ENCODE results near the gene ALS2. TPM values are rescaled to one million over a fixed set of nuclear protein-coding genes. Genes with fewer than 3 reads are reported as not detected.

Gene ALS2
- total RNA-seq, 4 donors from 2014 or later = 14.4 to 23.5 (median 20.7) TPM

- TF ChIP-seq CTCF (IDR thresholded peaks at IDR 0.05; ENCODE audit: low read depth) = no peak
Observed at GRCh38 chr2:201661366-201661765, 119.4 kb downstream of the ALS2 start.

GRCh38 chr2:201660293-201660895 is 120.3 kb downstream of the ALS2 start:
- no peak for TF ChIP-seq CTCF (IDR thresholded peaks at IDR 0.05; ENCODE audit: low read depth)

GRCh38 chr2:201656740-201657139 is 124.0 kb downstream of the ALS2 start:
- no peak for TF ChIP-seq CTCF (IDR thresholded peaks at IDR 0.05; ENCODE audit: low read depth)

GRCh38 chr2:201656102-201656501 is 124.6 kb downstream of the ALS2 start:
- TF ChIP-seq CTCF (IDR thresholded peaks at IDR 0.05; ENCODE audit: low read depth) = no peak

- no peak for TF ChIP-seq CTCF (IDR thresholded peaks at IDR 0.05; ENCODE audit: low read depth)
Observed at GRCh38 chr2:201654616-201655384, 125.9 kb downstream of the ALS2 start.

- TF ChIP-seq CTCF (IDR thresholded peaks at IDR 0.05; ENCODE audit: low read depth) = no peak
Observed at GRCh38 chr2:201653221-201653620, 127.5 kb downstream of the ALS2 start.

Small RNA genes lying within 50 kb of the gene (small RNA-seq; reads per million reads assigned to genes)
- 0.49 reads per million for gene RF00019
- gene UBE2V1P11 = not detected

Other genes with a start within 250 kb of the ALS2 start
- 10 to 100 TPM; 18.4 to 31.7 (median 22.3) TPM for gene TMEM237, start 137.4 kb downstream of the ALS2 start, total RNA-seq
- under 1 TPM in 2 of 4 donors, not detected in 2; 0.22 to 0.85 TPM for gene MPP4, start 82.3 kb downstream of the ALS2 start, total RNA-seq
- 1 to 10 TPM in 3 of 4 donors, under 1 TPM in 1; 0.57 to 6.5 (median 3.8) TPM for gene CDK15, start 25.6 kb upstream of the ALS2 start, total RNA-seq